GM12878 (cell line): ENCODE measurements around the gene TMC6. TPM values are rescaled to one million over a fixed set of nuclear protein-coding genes. Genes with fewer than 3 reads are reported as not detected.

ENCODE experiments used
- CTCF ChIP-seq, 3 experiments: IDR thresholded peaks in 2 of 3; conservative IDR thresholded peaks in 1 of 3; 2 replicates each; pipeline ENCODE4 v1.5.1; 2011; ENCODE audit warnings: low read depth in 3 of 3, low read length in 3 of 3, mild to moderate bottlenecking in 3 of 3, control low read depth in 2 of 3, moderate library complexity in 2 of 3, inconsistent platforms in 1 of 3, mixed read lengths in 1 of 3; ENCODE audit not compliant: control insufficient read depth in 2 of 3, insufficient read depth in 1 of 3; ENCODE audit errors: extremely low read depth in 1 of 3
- EP300 ChIP-seq, 2 experiments: fragments of 150-350 bp in 1 of 2; IDR thresholded peaks; 2 replicates each; pipeline ENCODE4 v1.6.1; 2011 to 2012; ENCODE audit warnings: low read depth in 2 of 2, low read length in 2 of 2, borderline replicate concordance in 1 of 2, improper control_type of control experiment in 1 of 2, inconsistent platforms in 1 of 2; ENCODE audit not compliant: control insufficient read depth in 1 of 2
- FOS ChIP-seq: IDR thresholded peaks from 3 replicates; pipeline ENCODE4 v1.6.1; 2011; ENCODE audit warnings: borderline replicate concordance; ENCODE audit not compliant: insufficient read length; ENCODE audit errors: extremely low read depth
- IKZF1 ChIP-seq: fragments of 450-650 bp; conservative IDR thresholded peaks from 2 replicates; pipeline ENCODE4 v1.6.1; 2017; ENCODE audit warnings: antibody characterized with exemption, mild to moderate bottlenecking
- MAX ChIP-seq: IDR thresholded peaks from 2 replicates; pipeline ENCODE4 v1.6.1; 2012; ENCODE audit warnings: low read depth, low read length, improper control_type of control experiment
- MLLT1 ChIP-seq: fragments of 450-650 bp; IDR thresholded peaks from 2 replicates; pipeline ENCODE4 v1.6.1; 2016; ENCODE audit warnings: mild to moderate bottlenecking
- MXI1 ChIP-seq: fragments of 150-350 bp; IDR thresholded peaks from 2 replicates; pipeline ENCODE4 v1.6.1; 2011; ENCODE audit warnings: low read depth, mild to moderate bottlenecking, inconsistent platforms, low read length, improper control_type of control experiment
- PAX8 ChIP-seq: fragments of 450-650 bp; IDR thresholded peaks from 2 replicates; pipeline ENCODE4 v1.6.1; 2017; ENCODE audit warnings: mild to moderate bottlenecking, moderate library complexity
- PRDM15 ChIP-seq: fragments of 450-650 bp; formaldehyde crosslinking; IDR thresholded peaks from 2 replicates; pipeline ENCODE4 v1.4.0; 2020; ENCODE audit warnings: mild to moderate bottlenecking, moderate library complexity
- RCOR1 ChIP-seq: conservative IDR thresholded peaks from 2 replicates; pipeline ENCODE4 v1.6.1; 2012; ENCODE audit warnings: low read depth, low read length, improper control_type of control experiment
- SRF ChIP-seq, 2 experiments: IDR thresholded peaks; 2 replicates each; pipeline ENCODE4 v1.6.1; 2011; ENCODE audit warnings: low read depth in 2 of 2, low read length in 2 of 2, mild to moderate bottlenecking in 1 of 2, moderate library complexity in 1 of 2
- ZBTB11 ChIP-seq: fragments of 450-650 bp; formaldehyde crosslinking; IDR thresholded peaks from 2 replicates; pipeline ENCODE4 v1.5.0; 2022; ENCODE audit warnings: mild to moderate bottlenecking, missing genetic modification characterization
- ZNF207 ChIP-seq: fragments of 450-650 bp; IDR thresholded peaks from 2 replicates; pipeline ENCODE4 v1.6.1; 2014; ENCODE audit warnings: antibody characterized with exemption, mild to moderate bottlenecking, borderline replicate concordance
- polyA plus RNA-seq, 11 experiments: library from polyadenylated mRNA; depleted of rRNA in 4 of 11; unstranded in 6 of 11; stranded (reverse) in 5 of 11; fragments of >200 nt; fragmentation: Nextera tagmentation in 4 of 11; fragmentation: Illumina TruSeq in 1 of 11; extraction: Ambion mirVana in 4 of 11; extraction: Trizol in 1 of 11; gene quantifications; 1 replicate in 1 of 11; 2 replicates in 10 of 11; pipeline versions ENCODE4 v1.2.1 to v1.2.3, GENCODE V29; 2011 to 2016; ENCODE audit warnings: inconsistent platforms in 2 of 11, missing spikeins in 2 of 11, low read depth in 1 of 11
- total RNA-seq, 4 experiments: library from RNA; depleted of rRNA in 3 of 4; stranded (reverse); fragments of >200 nt in 3 of 4; fragmentation: Illumina TruSeq in 1 of 4; extraction: Trizol in 1 of 4; gene quantifications; 2 replicates each; pipeline versions ENCODE4 v1.2.1 to v1.2.3, GENCODE V29; 2013 to 2021

The TMC6 gene
- total and polyA plus RNA-seq, 10 of the 15 experiments (the other 5 are each of a cell fraction or from before 2014, with no cell fraction given) = 1.9 to 232 (median 60.6) TPM

- TF ChIP-seq MXI1 = no peak
- TF ChIP-seq RCOR1 = no peak
- no peak for TF ChIP-seq FOS
- TF ChIP-seq PAX8 = no peak
- TF ChIP-seq ZNF207 = no peak
- TF ChIP-seq ZBTB11 (CRISPR knock-in tag) = no peak
- TF ChIP-seq MAX = no peak
- TF ChIP-seq IKZF1 = no peak
- no peak for TF ChIP-seq MLLT1
- no peak for TF ChIP-seq EP300 (IDR thresholded peaks at IDR 0.05; ENCODE audit: borderline replicate concordance in 1 of 2, control insufficient read depth in 1 of 2, low read depth in 2 of 2, low read length in 2 of 2)
- no peak for TF ChIP-seq SRF (IDR thresholded peaks at IDR 0.05; ENCODE audit: low read depth in 2 of 2, low read length in 2 of 2)
- TF ChIP-seq CTCF (IDR thresholded peaks at IDR 0.05 in 2 of 3, conservative IDR thresholded peaks at IDR 0.05 in 1 of 3; ENCODE audit: control insufficient read depth in 2 of 3, extremely low read depth in 1 of 3, insufficient read depth in 1 of 3, low read depth in 3 of 3, low read length in 3 of 3) = no peak
- TF ChIP-seq PRDM15 (CRISPR knock-in tag) = no peak
Observed at GRCh38 chr17:78081551-78081950, 47.0 kb downstream of the TMC6 start (continued).
